ENCODE measurements around the gene GMEB2.

GMEB2 gene

DNA sequence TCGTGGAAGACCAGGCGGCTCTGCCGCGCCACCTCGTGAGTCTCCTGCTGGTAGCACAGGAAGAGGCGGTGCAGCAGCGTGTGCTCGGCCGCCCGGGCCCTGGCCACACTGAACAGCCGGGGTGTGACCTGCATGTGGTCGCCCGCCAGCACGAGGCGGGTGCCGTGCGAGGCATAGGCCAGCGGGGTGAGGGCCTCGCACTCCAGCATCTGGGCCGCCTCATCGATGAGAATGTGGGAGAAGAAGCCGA, 59.8 kb downstream of the GMEB2 start:
- TF ChIP-seq, protein P1, sequence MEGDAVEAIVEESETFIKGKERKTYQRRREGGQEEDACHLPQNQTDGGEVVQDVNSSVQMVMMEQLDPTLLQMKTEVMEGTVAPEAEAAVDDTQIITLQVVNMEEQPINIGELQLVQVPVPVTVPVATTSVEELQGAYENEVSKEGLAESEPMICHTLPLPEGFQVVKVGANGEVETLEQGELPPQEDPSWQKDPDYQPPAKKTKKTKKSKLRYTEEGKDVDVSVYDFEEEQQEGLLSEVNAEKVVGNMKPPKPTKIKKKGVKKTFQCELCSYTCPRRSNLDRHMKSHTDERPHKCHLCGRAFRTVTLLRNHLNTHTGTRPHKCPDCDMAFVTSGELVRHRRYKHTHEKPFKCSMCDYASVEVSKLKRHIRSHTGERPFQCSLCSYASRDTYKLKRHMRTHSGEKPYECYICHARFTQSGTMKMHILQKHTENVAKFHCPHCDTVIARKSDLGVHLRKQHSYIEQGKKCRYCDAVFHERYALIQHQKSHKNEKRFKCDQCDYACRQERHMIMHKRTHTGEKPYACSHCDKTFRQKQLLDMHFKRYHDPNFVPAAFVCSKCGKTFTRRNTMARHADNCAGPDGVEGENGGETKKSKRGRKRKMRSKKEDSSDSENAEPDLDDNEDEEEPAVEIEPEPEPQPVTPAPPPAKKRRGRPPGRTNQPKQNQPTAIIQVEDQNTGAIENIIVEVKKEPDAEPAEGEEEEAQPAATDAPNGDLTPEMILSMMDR (IDR thresholded peaks at IDR 0.05; ENCODE audit: insufficient read depth, low read depth, low read length, missing control alignments), result no peak
- no peak overlapping the region for H3K4me3 ChIP-seq (ENCODE audit: low read depth, low read length)
- DNase-seq (ENCODE audit: low read depth), result peak; percentile 30

DNA sequence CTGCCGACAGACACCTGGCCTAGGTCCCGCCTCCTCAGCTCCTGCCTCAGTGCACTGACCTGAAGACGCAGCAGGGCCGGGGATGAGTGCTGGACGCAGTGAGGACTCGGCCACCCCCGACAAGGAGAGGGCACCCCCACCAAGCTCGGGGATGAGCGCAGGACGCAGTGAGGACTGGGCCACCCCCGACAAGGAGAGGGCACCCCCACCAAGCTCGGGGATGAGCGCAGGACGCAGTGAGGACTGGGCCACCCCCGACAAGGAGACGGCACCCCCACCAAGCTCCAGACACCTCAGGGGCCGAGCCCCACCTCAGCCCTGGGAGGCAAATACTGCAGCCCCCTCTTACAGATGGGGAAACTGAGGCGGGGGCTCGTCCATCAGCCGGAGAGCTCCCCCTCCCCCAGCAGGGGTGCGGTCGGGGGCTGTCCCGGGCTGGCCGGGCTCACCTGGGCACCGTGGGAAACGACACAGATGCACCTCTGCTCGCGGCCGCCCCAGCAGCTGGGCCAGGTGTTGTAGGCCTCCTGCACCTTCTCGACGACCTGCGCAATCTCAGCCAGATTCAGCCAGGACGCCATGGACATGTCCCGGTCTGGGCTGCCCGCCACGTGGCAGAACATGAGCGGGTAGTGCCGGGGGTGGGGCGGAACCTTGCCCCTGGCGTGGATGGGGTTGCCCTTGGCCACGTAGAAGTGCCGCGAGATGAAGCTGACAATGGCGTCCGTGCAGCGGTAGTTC, 60.3 kb downstream of the GMEB2 start:
- no peak for DNase-seq (ENCODE audit: low read depth)
- TF ChIP-seq, protein P1 (IDR thresholded peaks at IDR 0.05; ENCODE audit: insufficient read depth, low read depth, low read length, missing control alignments), result no peak

DNA sequence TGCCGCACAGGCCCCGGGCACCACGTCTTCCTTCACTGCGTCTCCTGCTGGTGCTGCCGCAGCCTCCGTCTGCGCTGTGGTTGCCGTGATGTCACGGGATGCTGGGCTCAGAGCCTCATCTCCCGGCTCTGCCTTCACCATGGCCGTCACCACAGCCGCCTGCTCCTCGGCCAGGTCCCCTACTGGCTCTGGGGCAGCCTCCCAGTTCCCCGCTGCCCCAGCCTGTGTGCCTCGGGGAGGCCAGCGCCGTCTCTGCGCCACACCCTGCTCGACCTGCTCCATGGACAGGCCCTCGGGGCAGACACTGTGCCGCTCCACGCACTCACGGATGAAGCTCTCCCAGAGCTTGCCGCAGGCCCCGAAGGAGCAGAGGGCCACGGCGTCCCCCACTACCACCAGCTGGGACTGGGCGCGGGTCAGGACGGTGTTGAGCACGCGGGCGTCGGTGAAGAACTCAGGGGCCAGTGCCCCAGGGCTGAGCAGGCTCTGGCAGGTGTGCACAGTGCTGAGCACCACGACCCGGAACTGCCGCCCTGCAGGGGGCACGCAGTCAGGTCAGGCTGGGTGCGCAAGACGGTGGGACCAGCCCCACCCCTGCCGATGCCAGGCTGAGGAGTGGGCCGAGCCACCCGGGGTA, 61.1 kb downstream of the GMEB2 start:
- DNase-seq (ENCODE audit: low read depth), result no peak
- TF ChIP-seq, protein P1 (IDR thresholded peaks at IDR 0.05; ENCODE audit: insufficient read depth, low read depth, low read length, missing control alignments), result no peak

More for the DNA sequence above, 60.3 kb downstream of the GMEB2 start:
- H3K4me3 ChIP-seq (ENCODE audit: low read depth, low read length), result no peak overlapping the region

DNA sequence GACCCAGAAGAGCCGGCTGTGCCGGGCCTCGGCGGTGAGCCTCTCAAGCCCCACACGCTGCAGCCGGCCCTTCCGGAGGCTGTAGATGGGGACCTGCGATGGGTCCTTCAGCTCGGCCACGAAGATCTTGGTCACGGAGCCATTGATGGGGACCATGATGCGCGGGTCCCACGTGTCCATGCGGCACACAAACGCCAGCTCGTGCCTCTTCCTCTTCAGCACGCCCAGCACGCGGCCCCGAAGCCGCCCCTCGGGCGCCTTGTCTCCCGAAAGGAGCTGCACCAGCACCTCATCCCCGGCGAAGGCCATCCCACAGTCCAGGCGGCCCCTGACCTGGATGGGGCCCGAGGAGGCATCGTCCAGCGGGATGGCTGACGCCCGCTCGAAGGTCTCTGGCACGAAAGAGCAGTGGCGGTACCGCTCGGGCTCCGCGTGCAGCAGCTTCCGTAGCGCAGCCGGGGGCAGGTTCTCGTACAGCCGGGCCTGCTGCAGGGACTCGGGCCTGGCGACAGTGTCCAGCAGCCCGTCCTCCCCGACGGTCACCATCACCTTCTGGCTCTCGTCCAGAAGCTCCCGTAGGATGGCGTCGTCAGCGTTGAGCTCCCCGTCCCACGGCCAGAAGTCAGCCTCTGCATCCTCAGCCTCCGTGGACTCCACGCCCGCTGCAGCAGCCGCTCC, 61.7 kb downstream of the GMEB2 start:
- TF ChIP-seq, protein P1 (IDR thresholded peaks at IDR 0.05; ENCODE audit: insufficient read depth, low read depth, low read length, missing control alignments), result no peak
- DNase-seq (ENCODE audit: low read depth), result no peak
- no peak overlapping the region for H3K4me3 ChIP-seq (ENCODE audit: low read depth, low read length)

More for the DNA sequence above, 61.1 kb downstream of the GMEB2 start:
- no peak overlapping the region for H3K4me3 ChIP-seq (ENCODE audit: low read depth, low read length)

DNA sequence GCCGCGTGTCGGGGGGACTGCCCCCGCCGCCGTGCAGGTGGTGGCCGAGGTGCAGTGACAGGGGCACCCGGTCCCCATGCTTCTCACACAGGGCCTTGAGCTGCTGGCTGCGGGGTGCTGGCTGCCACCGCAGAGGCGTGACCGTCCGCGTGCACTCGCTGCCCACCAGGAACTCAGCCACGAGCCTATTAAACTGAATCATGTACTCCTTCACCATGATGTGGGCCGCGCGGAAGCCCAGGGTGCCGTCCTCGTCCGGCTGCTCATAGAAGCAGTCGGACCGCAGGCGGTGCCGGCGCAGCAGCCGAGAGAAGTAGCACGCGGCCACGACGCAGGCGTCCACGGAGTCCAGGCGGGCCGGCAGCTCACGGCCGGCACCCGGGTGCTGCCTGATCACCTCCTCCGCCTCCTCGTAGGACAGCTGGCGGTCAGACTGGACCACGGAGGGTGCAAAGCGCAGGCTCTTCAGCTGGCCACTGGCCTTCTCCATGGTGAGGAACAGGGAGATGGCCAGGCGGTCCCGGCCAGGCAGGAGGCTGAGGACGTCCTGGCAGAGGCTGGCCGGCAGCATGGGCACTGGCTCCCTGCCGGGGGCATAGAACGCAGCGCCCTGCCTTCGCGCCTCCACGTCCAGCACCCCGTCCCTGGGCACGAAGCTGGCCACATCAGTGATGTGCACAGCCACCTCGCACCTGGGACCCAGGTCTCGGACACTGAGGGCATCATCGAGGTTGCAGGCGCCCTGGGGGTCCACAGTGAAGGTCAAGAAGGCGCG, 62.7 kb downstream of the GMEB2 start:
- TF ChIP-seq, protein P1 (IDR thresholded peaks at IDR 0.05; ENCODE audit: insufficient read depth, low read depth, low read length, missing control alignments), result no peak
- no peak for DNase-seq (ENCODE audit: low read depth)
- H3K4me3 ChIP-seq (ENCODE audit: low read depth, low read length), result no peak overlapping the region

DNA sequence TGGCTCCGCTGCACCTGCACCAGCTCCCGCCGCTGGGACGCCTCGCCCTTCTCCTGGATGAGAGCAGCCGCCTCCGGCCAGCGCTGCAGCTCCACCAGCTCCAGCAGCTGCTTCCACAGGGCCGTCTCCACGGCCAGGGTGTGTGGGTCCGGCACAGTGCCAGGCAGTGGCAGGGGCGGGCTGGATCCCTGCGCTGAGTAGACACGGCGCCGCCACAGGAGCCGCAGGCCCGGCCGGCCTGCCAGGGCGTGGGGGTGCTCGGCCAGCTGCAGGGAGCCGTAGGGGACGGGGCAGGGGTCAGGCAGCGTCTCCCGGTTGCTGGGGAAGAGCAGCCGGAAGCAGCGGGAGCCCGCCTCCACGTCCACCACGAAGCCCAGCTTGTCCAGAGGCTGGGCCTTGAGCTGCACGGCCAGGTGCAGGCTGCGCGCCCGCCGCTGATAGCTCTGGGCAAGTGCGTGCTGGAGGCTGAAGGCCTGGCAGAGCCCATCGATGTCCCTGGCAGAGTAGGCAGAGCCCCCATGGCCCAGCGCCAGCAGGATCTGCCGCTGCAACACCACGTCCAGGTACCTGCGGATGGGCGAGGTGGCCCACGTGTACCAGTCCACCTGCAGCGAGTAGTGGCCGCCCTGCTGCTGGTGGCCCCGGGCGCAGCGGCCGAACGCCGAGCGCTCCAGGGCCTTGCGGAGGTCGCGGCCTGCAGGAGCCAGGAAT, 63.5 kb downstream of the GMEB2 start:
- TF ChIP-seq, protein P1 (IDR thresholded peaks at IDR 0.05; ENCODE audit: insufficient read depth, low read depth, low read length, missing control alignments), result no peak
- no peak for DNase-seq (ENCODE audit: low read depth)
- H3K4me3 ChIP-seq (ENCODE audit: low read depth, low read length), result no peak overlapping the region

Data from GM12865 (cell line).